Measurements from ENCODE around the gene ZNF385C.

- no peak for TF ChIP-seq POLR2AphosphoS5 (IDR thresholded peaks at IDR 0.05; ENCODE audit: low read depth, low read length)
- no peak for TF ChIP-seq POLR2A (IDR thresholded peaks at IDR 0.05; ENCODE audit: low read depth, low read length)
- TF ChIP-seq TAF1 (IDR thresholded peaks at IDR 0.05; ENCODE audit: low read depth, low read length): no peak
- no peak for TF ChIP-seq SPI1 (IDR thresholded peaks at IDR 0.05; ENCODE audit: low read depth, low read length)
- TF ChIP-seq POU2F2 (IDR thresholded peaks at IDR 0.05; ENCODE audit: low read depth, low read length): no peak
Observed at GRCh38 chr17:42103221-42103954, 5.1 kb upstream of the ZNF385C start.

Measured in GM12891 (cell line).